Activated CD4-positive, alpha-beta T cell treated with anti-CD3 and anti-CD28 coated beads, Interleukin-2, Interleukin-6, amounts not matched to agents 100 ng/mL and 50 ng/mL, durations not matched to agents 16 hours and 8 hours (primary cell): ENCODE measurements around the gene NUP85.
"Not testable (repeated sequence)": the region's sequence is repeated elsewhere in the genome, so short reads cannot be mapped to it uniquely, and the experiment has no call there.

ENCODE experiments used
- DNase-seq: peaks from one replicate; pipeline ENCODE4 v3.0.0-alpha.2; 2020

Gene NUP85

DNA sequence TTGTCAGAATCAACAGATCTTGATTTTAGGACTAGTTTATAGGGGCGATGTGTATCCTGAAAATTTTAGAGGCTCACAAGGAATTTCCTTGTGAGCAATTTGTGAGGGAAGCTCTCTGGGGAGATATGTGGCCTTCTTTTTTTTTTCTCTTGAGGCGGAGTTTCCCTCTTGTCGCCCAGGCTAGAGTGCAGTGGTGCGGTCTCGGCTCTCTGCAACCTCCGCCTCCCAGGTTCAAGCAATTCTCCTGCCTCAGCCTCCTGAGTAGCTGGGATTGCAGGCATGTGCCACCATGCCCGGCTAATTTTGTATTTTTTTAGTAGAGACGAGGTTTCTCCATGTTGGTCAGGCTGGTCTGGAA, 1.6 kb downstream of the NUP85 start:
- DNase-seq = not testable (repeated sequence)

DNA sequence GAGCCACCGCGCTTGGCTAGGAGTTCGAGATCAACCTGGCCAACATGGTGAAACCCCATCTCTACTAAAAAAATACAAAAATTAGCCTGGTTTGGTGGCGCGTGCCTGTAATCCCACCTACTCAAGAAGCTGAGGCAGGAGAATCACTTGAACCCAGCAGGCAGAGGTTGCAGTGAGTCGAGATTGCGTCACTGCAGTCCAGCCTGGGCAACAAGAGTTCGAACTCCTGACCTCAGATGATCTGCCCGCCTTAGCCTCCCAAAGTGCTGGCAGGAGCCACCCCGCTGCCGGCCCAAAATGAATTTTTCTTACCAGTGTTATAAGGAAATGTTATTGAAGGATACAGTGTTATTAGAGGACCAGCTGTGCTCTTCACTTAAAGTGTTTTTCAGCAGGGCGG, 2.3 kb downstream of the NUP85 start:
- no peak for DNase-seq

DNA sequence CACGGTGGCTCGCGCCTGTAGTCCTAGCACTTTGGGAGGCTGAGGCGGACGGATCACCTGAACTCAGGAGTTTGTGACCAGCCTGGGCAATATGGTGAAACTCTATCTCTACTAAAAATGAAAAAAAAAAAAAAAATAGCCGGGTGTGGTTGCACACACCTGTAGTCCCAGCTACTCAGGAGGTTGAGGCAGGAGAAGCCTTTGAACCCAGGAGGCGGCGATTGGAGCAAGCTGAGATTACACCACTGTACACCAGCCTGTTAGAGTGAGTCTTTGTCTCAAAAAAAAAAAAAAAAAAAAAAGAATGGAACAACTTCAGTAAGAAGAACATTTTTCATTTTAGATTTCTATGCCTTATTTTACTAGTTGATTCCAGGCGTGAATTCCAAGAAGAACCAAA, 2.7 kb downstream of the NUP85 start:
- DNase-seq = no peak

DNA sequence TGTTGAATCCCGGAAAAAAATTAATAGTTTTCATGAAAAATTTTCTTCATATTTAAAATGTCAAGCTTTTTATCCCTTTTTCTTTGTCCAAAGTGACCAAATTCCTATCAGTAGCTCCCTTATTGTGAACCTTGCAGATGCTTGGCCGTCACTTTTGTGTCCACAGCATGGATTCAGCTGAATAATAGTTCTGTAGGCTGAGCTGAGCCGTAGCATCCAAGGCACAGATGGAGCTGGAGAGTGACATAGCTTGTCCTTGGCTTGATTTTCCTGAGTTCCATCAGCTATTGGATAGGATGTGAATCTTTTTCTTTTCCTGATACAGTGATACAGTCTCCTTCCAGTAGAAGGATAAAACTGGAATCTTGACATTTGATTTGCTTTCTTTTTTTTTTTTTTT, 3.6 kb downstream of the NUP85 start:
- no peak for DNase-seq

DNA sequence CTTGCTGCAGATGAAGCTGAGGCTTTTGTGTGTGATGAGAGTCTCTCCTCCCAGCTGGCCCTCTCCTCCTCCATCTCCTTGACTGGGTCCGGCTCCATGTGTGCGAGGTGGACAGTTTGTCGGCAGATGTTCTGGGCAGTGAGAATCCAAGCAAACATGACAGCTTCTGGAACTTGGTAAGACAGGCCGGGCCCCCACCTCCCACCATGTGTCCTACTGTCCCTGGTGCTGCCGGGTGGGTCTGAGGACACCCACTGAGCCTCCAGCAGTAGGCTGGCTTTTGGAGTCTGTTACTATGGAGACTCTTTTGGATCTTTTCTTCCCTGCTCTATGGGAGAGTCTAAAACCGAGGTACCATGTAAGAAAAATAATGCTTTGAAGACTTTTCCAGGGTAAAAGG, 12.7 kb downstream of the NUP85 start:
- DNase-seq = no peak

DNA sequence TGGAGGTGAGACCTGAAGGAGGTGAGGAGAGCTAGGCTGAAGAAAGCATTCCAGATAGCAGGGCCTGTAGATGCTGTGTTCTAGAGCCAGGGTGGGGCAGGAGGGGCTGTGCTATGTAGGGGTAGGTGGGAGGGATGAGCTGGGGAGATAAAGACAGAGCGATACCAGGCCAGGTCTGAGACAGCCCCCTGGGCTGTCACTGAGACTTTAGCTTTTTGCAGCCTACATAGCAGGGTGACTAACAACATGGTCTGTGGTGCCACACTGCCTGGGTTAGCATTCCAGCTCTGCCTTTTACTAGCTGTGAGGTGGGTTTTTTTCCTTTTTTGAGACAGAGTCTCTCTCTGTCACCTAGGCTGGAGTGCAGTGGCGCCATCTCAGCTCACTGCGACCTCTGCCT, 14.3 kb downstream of the NUP85 start:
- no peak for DNase-seq

DNA sequence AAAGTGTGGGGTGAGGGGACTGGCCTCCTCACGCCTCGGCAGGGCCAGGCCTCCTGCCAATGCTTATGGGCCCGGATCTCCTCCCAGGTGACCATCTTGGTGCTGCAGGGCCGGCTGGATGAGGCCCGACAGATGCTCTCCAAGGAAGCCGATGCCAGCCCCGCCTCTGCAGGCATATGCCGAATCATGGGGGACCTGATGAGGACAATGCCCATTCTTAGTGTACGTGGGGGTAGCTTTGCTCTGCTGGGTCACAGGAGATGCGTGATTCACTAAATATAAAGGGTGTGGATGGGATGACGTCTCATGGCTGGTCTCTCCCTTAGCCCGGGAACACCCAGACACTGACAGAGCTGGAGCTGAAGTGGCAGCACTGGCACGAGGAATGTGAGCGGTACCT, 19.5 kb downstream of the NUP85 start:
- no peak for DNase-seq

DNA sequence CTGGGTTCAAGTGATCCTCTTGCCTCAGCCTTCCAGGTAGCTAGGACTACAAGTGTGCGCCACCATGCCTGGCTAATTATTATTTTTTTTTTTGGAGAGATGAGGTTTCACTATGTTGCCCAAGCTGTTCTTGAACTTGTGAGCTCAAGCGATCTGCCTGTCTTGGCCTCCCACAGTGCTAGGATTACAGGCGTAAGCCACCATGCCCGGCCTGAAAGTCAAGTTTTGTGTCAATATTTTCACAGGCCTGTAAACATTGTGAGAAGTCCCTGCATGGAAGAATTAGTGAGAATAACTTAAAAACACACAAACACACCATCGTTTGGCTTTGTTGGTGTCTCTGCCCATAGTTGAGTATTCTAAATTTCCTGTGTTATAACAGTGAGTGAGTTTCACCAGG, 22.2 kb downstream of the NUP85 start:
- DNase-seq = no peak

DNA sequence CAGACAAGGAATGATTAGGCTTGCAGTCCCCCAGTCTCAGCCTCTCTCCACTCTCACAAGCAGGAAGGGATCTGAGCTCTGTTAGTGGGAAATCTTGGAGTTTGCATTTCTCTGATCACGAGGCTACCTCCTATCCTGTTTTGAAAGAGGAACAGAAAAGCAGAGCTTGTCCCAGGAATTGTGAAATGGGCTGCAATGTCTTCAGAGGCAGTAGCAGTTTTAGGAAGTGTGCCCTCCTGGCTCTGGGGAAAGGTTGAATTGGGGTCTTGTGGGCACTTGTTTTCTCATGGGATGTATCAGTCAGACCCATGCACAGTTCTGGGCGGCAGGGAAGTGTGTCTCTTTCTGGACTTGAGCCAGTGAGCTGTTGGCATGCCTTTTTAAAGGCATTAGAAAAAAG, 22.8 kb downstream of the NUP85 start:
- no peak for DNase-seq

DNA sequence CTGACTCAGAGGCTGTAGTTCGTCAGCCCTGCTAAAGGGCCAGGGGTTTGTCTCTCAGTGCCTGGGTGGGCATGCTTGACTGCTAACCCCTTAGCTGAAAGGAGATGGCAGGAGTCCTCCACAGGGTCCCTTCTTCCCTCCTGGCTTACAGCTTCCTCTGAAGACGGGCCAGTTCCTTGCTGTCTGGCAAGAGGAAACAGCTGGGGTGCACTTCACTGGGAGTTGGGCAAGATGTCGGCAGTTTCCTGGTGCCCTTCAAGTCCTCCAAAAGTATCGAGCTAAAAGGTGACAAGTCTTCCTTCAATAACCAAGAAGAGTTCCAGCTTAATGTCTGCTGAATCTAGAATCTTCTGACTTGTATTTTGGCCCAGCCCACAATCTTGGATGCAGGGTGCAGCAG, 23.4 kb downstream of the NUP85 start:
- no peak for DNase-seq

DNA sequence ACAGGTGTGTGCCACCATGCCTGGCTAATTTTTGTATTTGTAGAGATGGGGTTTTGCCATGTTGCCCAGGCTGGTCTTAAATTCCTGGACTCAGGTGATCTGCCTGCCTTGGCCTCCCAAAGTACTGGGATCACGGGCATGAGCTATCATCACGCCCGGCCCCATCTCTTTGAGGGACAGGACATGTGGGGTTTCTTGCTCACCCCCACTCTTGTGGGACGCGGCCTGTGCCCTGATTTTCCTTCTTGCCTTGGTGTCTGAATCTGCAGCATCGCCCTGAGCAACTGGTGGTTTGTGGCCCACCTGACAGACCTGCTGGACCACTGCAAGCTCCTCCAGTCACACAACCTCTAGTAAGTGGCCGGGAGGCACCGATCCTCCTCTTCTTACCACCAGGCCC, 25.6 kb downstream of the NUP85 start:
- no peak for DNase-seq

DNA sequence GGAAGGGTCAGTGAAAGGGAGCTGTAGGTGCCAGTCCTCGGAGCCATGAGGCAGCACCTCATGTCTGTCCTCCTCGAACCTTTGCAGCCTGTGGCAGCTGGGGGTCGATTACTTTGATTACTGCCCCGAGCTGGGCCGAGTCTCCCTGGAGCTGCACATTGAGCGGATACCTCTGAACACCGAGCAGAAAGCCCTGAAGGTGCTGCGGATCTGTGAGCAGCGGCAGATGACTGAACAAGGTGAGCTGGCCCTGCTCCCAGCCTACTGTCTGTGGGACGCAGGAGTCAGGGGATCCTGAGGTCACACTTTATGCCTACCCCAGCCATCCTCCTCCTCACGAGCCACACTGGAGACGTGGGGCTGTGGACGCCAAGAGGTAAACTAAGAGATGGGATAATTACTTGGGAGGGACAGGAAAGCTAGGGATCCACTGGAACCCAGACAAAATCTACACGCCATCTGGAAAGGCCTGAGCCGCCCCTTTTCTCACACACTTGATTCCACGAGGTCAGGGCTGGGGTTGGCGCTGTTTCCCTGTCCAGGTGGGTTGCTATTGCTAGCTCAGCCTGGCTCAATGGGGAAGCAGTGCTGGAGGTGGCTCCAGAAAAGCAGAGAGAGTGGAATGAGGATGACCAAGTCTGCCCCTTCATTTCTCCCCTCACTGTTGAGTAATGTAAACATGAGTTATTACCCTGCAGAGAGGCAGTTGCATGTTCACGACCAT, 26.4 kb downstream of the NUP85 start:
- no peak for DNase-seq

DNA sequence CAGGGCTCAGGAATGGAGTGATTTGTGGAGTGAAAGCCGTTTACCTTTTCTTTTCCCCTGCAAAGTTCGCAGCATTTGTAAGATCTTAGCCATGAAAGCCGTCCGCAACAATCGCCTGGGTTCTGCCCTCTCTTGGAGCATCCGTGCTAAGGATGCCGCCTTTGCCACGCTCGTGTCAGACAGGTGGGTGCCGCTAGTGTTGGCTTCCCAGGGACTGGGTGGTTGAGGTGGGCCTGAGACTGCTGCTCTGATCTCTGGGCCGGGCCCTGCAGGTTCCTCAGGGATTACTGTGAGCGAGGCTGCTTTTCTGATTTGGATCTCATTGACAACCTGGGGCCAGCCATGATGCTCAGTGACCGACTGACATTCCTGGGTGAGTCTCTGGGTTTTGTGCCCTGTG, 27.3 kb downstream of the NUP85 start:
- no peak for DNase-seq

DNA sequence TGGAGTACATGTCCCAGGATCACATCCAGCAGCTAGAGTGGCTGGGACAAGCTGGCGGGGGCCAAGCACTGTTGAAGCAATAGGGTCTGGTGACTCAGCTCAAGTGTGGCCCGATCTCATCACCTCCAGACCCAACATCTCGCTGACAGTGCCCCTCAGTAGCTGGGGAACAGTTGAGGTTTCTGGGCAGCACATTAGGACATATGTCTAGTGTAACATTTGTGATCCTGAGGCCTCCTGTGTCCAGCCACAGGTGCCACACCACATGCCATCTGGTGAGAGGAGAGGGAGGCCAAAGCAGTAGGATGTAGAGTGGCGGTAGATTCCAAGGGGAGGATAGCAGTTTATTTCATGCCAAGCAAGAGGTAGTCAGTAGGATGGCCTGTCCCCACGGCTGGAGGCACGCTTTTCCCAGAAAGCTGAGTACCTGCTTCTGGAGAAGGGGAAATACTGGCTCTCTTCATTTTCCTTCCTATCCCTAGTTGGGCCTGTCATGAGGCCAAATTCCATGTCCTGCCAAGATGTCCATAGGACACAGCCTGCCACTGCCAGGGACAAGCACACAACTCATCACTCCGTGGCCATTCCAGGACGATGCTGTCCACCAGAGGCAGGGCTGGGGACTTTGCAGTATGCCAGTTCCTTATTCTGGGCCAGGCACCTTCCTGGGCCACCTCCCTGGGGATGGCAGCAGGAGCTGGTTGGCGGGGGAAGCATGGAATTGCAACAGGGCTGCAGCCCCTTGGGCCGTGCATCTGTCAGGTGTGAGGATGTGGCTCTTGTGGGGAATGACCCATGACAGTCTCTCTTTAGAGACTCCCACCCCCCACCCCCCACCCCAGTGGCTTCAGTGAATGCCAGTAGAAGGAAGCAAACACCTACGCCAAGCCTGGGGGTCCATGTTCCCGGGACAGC, 31.9 kb downstream of the NUP85 start:
- DNase-seq = no peak

DNA sequence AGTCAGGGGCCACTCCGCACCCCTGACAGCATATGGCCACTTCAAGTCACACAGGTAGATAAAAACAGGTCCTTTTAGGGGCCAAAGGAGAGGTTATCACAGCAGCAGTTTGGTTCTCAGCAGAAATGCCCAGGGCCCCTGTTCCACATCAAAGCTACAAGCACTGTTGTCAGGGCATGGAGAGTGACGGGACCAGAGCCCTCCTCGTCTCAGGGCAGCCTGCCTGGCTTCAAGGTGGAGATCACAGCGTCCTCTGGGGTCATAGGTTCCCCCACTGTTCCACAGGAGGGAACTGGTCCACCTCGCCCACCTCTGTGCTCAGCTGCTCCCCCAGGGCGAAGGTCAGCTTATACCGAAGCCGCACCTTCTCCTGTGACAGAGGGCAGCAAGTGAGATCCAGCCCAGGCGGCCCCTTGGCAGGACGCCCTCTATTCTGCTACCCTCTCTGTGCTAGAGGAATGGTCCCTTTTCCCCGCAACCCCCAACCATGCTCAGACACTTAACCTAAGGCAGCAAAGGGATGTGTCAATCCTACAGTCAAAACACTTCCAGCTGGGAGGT, 32.6 kb downstream of the NUP85 start:
- no peak for DNase-seq

DNA sequence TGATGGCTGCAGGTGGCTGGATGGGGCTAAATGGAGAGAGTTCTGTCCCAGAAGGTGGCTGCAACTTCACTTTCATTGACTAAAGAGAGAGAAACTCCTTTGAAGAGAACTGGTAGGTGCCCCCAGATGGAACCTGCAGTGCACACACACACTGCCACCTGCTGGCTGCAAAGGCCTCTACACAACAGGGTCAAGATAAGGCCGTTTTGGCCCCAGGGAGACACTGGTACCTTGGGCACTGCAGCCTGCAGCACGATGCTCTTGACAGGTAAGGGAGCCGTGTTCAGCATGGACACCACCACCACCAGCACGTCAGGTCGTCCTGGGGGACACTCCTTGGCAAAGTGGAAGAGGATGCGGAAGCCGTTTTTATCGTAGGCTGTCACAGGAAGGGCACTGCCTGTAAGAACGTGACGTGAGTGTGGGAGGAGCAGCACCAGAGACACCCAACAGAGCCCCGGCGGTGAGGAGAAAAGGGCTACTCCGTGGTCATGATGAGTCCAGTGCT, 33.3 kb downstream of the NUP85 start:
- peak; percentile 76 for DNase-seq

DNA sequence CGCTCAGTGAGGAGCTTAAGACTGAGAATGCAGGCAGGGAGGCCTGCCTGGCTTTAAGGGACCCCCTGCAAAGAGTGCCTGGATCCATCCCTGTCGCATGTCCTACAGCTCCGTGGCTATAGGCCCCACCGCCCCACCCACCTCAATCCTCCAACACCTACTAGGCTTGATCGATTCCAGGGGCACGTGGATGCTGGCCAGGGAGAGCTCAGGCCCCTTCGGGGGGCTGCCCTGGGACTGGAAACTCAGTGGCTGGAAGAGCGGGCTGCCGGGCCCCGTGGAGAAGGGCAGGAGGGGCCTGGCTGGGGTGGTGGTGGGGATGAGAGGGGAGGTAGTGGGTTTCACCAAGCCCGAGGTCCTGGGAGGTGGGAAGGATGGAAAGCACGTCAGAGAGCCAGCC, 33.7 kb downstream of the NUP85 start:
- DNase-seq = no peak

DNA sequence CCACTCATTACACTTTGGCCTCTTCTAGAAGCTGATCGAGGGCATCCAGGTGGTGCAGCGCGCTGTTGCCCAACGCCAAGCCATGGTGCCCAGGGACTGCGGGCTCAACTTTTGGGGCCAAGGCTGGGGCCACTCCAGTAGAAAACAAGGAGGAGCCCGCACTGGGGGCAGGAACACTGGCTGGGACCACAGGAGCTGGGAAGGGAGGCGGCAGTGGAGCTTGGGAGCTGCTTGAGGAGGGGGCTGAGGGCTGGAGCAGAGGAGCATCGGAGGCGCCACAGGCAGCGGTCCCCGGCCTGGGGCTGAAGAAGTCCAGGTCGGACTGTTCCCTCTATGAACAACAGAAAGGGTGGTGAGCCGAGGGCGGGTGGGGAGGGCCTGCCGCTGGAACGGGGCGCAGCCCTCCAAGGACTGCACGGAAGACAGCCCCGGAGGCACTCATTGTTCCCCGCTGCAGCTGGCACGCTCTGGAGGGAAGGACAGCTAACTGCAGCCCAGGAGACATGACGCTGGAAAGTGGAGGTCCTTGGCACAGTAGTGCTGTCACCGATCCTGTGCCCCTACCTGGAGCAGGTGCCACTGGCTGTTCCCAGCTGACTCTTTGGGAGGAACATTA, 34.4 kb downstream of the NUP85 start:
- no peak for DNase-seq

DNA sequence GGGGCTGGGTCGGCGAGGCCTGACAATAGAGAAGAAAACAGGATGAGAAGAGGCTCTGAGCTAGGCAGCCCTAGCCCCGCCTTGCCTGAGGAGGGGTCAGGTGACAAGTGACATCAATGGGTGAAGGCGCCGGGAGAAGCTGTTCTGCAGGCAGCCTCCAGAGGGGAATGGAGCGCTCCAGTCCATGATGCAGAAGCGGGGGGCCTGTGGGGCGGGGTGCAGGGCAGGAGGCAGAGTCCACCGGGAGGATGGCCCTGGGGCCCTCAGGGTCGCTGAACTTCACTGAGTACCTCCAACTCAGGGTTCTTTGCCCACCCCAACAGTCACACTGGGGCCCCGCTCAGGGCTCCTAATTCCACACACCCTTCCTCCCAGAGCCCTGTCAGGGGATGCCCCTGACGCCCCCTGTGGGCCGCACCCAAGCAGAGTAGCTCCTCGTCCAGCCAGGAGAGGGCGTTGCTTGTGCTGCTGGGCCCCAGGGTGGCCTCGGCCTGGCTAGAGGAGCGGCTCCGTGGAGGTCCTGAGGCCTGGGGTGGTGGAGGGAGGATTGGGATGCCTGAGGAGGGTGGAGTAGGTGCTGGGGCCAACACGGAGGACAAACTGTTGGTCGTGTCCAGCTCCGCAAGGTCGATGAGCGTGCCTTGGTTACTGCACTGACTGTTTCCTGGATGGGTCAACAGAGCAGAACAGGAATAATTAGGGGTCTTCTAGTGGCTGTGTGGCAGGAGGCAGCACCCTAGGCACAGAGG, 35.1 kb downstream of the NUP85 start:
- DNase-seq = peak; percentile 50

DNA sequence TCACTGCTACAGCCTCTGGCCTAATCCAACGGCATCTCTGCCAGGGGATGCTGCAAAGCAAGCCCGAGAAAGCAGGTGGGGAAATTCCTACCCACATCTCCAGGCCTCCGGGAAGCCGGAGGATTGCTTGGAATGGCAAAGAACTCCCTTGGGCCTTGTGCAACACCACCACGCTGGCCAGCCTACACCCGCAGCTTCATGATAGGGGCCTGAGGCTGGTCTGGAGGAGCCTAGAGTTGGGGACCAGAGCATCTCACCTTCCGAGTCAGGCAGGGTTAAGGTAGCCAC, 35.6 kb downstream of the NUP85 start:
- no peak for DNase-seq

DNA sequence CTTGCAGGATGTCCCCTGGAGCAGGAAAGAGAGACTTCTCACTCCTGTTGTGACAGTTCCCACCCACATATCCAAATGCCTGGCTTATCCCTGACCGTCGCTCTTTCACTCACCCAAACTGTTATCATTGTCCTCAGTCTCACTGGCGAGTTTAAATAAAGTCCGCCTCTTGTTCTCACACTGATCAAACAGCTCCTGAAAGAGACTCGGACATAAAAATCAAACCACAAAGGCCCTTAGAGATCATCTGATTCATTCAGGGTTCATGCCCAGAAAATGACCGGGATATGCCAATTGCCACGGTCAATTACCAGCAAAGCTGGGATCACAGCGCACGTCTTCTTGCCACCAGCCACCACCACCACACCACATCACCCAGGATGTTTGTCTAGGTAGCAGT, 36.0 kb downstream of the NUP85 start:
- DNase-seq = no peak

DNA sequence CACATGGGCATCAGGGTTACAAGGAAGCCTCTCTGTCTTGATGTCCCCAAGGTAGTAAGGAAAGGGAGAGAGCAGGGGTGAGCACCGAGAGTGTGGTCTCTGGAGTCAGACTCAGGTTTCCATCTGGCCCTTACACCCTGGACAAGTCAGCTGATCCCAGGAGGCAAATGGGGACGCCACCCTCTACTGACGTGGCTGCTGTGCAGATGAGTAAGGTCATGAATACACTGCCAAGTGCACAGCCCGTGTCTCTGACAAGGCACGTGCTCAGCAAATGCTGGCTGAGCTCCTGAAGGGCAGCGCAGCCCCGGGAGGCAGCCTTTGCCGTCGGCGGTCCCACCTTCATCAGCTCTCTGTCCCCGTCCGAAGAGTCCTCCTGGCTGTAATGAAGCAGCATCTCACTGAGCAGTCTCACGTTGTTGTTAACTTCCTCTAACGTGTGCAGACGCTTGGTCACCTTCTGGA, 36.5 kb downstream of the NUP85 start:
- no peak for DNase-seq

DNA sequence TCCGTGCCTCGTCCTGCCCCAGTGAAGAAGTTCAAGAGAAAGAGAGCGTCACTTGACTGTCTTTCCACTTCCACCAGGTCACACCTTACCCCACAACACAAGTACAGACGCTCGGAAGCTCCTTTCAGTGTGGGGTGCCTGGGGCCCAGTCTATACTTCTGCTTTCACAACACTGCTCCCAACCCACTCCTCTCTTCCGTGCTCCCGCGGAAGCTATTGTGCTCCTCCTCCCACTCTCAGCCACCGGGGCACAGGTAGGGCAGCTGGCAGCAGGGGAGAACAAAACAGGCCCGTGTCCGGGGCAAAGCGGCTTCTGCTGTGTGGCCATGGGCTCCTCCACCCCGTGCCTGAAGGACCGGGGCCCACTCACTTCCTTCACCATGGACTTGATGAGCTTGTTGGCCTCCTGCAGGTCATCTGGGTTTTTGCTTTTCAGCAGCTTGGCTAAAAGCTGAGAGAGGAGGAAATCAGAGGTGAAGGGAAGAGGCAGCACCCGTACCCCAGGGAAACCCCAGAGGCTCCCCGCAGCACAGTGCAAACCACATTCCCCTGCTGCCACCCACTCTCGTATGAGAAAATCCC, 37.1 kb downstream of the NUP85 start:
- DNase-seq = peak; percentile 48
